H1 (cell line): ENCODE measurements around the gene TXNDC2. TPM values are rescaled to one million over a fixed set of nuclear protein-coding genes. Genes with fewer than 3 reads are reported as not detected.

Experiments
- CTCF ChIA-PET: fragments of 300-600 bp; sonication (Branson Sonifier 250); formaldehyde crosslinking; loops from one replicate; lab custom pipeline; 2021; ENCODE audit not compliant: partially characterized antibody; lab: Charles Lee
- POLR2A ChIA-PET: fragments of 300-600 bp; sonication (Branson Sonifier 250); formaldehyde crosslinking; loops from one replicate; lab custom pipeline; 2021; ENCODE audit warnings: inconsistent platforms; ENCODE audit not compliant: partially characterized antibody; lab: Charles Lee
- DNase-seq, 2 experiments: peaks; one replicate each; pipeline versions ENCODE4 v3.0.0 to v3.0.0-alpha.2; 2010 to 2022; ENCODE audit warnings: low spot score in 2 of 2, low read depth in 1 of 2, mixed read lengths in 1 of 2
- FAIRE-seq: peaks from 2 replicates; lab custom pipeline; 2011; peaks lifted over from hg19 to GRCh38; lab: Jason Lieb, UNC
- H2AFZ ChIP-seq: 2 replicates; pipeline ENCODE4 v1.8.1; 2012; ENCODE audit warnings: low read length, inconsistent platforms
- H2AK5ac ChIP-seq: 2 replicates; pipeline ENCODE4 v1.6.1; 2013; ENCODE audit warnings: low read depth, low read length
- H2BK120ac ChIP-seq: replicated peaks from 2 replicates; pipeline ENCODE3; 2013; ENCODE audit warnings: low read depth, low read length, inconsistent platforms
- H2BK12ac ChIP-seq: 2 replicates; pipeline ENCODE4 v1.6.1; 2013; ENCODE audit warnings: low read depth, low read length
- H2BK15ac ChIP-seq: 2 replicates; pipeline ENCODE4 v1.6.1; 2013; ENCODE audit warnings: low read length
- H2BK20ac ChIP-seq: 2 replicates; pipeline ENCODE4 v1.6.1; 2013; ENCODE audit warnings: low read length
- H2BK5ac ChIP-seq: 2 replicates; pipeline ENCODE4 v1.6.1; 2013; ENCODE audit warnings: low read depth, low read length
- H3K14ac ChIP-seq: 2 replicates; pipeline ENCODE4 v1.6.1; 2013; ENCODE audit warnings: inconsistent platforms; ENCODE audit not compliant: insufficient read length
- H3K18ac ChIP-seq: 2 replicates; pipeline ENCODE4 v1.6.1; 2013; ENCODE audit warnings: low read length; ENCODE audit errors: extremely low read depth
- H3K23ac ChIP-seq: 2 replicates; pipeline ENCODE4 v1.6.1; 2013; ENCODE audit warnings: inconsistent platforms; ENCODE audit not compliant: insufficient read length
- H3K23me2 ChIP-seq: 2 replicates; pipeline ENCODE4 v1.6.1; 2013; ENCODE audit warnings: low read depth, low read length
- H3K27ac ChIP-seq: 2 replicates; pipeline ENCODE4 v1.6.1; 2011; ENCODE audit warnings: low read depth, low read length, inconsistent platforms
- H3K27me3 ChIP-seq, 4 experiments: replicated peaks in 1 of 4; 1 replicate in 1 of 4; 2 replicates in 3 of 4; pipeline versions ENCODE4 v1.6.1 to v1.8.1; 2011 to 2013; ENCODE audit warnings: low read length in 3 of 4, mild to moderate bottlenecking in 3 of 4, inconsistent platforms in 2 of 4, mixed read lengths in 2 of 4, moderate library complexity in 1 of 4; ENCODE audit not compliant: control insufficient read depth in 3 of 4, insufficient read depth in 3 of 4; ENCODE audit errors: extremely low read depth in 1 of 4
- H3K36me3 ChIP-seq, 4 experiments: 2 replicates each; pipeline versions ENCODE4 v1.6.1 to v1.8.1; 2011 to 2013; ENCODE audit warnings: mild to moderate bottlenecking in 4 of 4, low read length in 3 of 4, moderate library complexity in 2 of 4, control low read depth in 1 of 4, inconsistent platforms in 1 of 4; ENCODE audit not compliant: insufficient read depth in 4 of 4, control insufficient read depth in 2 of 4
- H3K4ac ChIP-seq: replicated peaks from 2 replicates; pipeline ENCODE3; 2013; ENCODE audit warnings: low read length, low read depth, mixed read lengths, inconsistent platforms; ENCODE audit not compliant: insufficient read length
- H3K4me1 ChIP-seq, 4 experiments: replicated peaks in 1 of 4; 1 replicate in 1 of 4; 2 replicates in 3 of 4; pipeline versions ENCODE4 v1.6.1 to v1.8.1; 2011 to 2013; ENCODE audit warnings: low read length in 3 of 4, inconsistent platforms in 2 of 4, mixed read lengths in 1 of 4; ENCODE audit not compliant: insufficient read depth in 4 of 4, control insufficient read depth in 3 of 4
- H3K4me2 ChIP-seq, 2 experiments: 2 replicates each; pipeline versions ENCODE4 v1.6.1 to v1.8.1; 2011 to 2013; ENCODE audit warnings: low read depth in 2 of 2, low read length in 2 of 2, control low read depth in 1 of 2, inconsistent platforms in 1 of 2, mild to moderate bottlenecking in 1 of 2; ENCODE audit not compliant: insufficient read depth in 1 of 2
- H3K4me3 ChIP-seq, 4 experiments: fragments of 200-600, 300-600 bp in 1 of 4; sonication (generic), shearing (Covaris generic), sonication (Bioruptor Twin) in 1 of 4; 2 replicates each; pipeline versions ENCODE4 v1.5.1 to v1.8.1; 2011 to 2016; ENCODE audit warnings: low read length in 4 of 4, low read depth in 3 of 4, control low read depth in 2 of 4, inconsistent platforms in 2 of 4, mild to moderate bottlenecking in 2 of 4, mixed read lengths in 1 of 4, moderate library complexity in 1 of 4; ENCODE audit not compliant: insufficient read depth in 2 of 4; ENCODE audit errors: extremely low read depth in 1 of 4
- H3K56ac ChIP-seq: replicated peaks from 2 replicates; pipeline ENCODE3; 2013; ENCODE audit warnings: low read depth, mild to moderate bottlenecking, mixed read lengths, low read length, inconsistent platforms; ENCODE audit not compliant: insufficient read length
- H3K79me1 ChIP-seq: 2 replicates; pipeline ENCODE4 v1.6.1; 2013; ENCODE audit warnings: low read depth, low read length, control low read depth
- H3K79me2 ChIP-seq, 2 experiments: 2 replicates each; pipeline versions ENCODE4 v1.6.1 to v1.8.1; 2012 to 2013; ENCODE audit warnings: low read length in 2 of 2, mild to moderate bottlenecking in 2 of 2, inconsistent platforms in 1 of 2; ENCODE audit not compliant: insufficient read depth in 2 of 2, control insufficient read depth in 1 of 2
- H3K9ac ChIP-seq, 4 experiments: replicated peaks in 1 of 4; 1 replicate in 1 of 4; 2 replicates in 3 of 4; pipeline versions ENCODE4 v1.6.1 to v1.8.1; 2011 to 2013; ENCODE audit warnings: low read depth in 3 of 4, low read length in 3 of 4, control low read depth in 2 of 4, mild to moderate bottlenecking in 2 of 4, moderate library complexity in 2 of 4, inconsistent platforms in 1 of 4; ENCODE audit errors: extremely low read depth in 1 of 4
- H3K9me3 ChIP-seq, 2 experiments: 2 replicates each; pipeline versions ENCODE4 v1.6.1 to v1.8.1; 2012 to 2013; ENCODE audit warnings: mild to moderate bottlenecking in 2 of 2, moderate library complexity in 2 of 2, control low read depth in 1 of 2, inconsistent platforms in 1 of 2, low read depth in 1 of 2, low read length in 1 of 2, mixed read lengths in 1 of 2; ENCODE audit not compliant: insufficient read depth in 2 of 2
- H4K20me1 ChIP-seq, 2 experiments: replicated peaks in 1 of 2; 2 replicates each; pipeline versions ENCODE3 to v1.8.1; 2011 to 2013; ENCODE audit warnings: inconsistent platforms in 2 of 2, low read length in 2 of 2, mild to moderate bottlenecking in 1 of 2; ENCODE audit not compliant: insufficient read depth in 2 of 2, control insufficient read depth in 1 of 2
- H4K5ac ChIP-seq: 2 replicates; pipeline ENCODE4 v1.6.1; 2013; ENCODE audit warnings: low read length, low read depth, mixed read lengths, inconsistent platforms; ENCODE audit not compliant: insufficient read length
- H4K8ac ChIP-seq: 2 replicates; pipeline ENCODE4 v1.8.0; 2013; ENCODE audit warnings: mild to moderate bottlenecking, moderate library complexity, low read length, inconsistent platforms; ENCODE audit not compliant: insufficient read depth; ENCODE audit errors: extremely low read depth
- H4K91ac ChIP-seq: replicated peaks from 2 replicates; pipeline ENCODE3; 2013; ENCODE audit warnings: low read length, mixed read lengths, inconsistent platforms; ENCODE audit not compliant: insufficient read length
- BCL11A ChIP-seq, 2 experiments: IDR thresholded peaks; one replicate each; pipeline ENCODE4 v1.6.1; 2011; ENCODE audit warnings: low read depth in 2 of 2, low read length in 2 of 2, mild to moderate bottlenecking in 2 of 2
- CHD2 ChIP-seq: IDR thresholded peaks from 2 replicates; pipeline ENCODE4 v1.6.1; 2012; ENCODE audit warnings: low read length, improper control_type of control experiment
- FOSL1 ChIP-seq: IDR thresholded peaks from 2 replicates; pipeline ENCODE4 v1.6.1; 2011; ENCODE audit warnings: mild to moderate bottlenecking, low read depth, low read length, moderate library complexity; ENCODE audit not compliant: insufficient read depth
- HDAC2 ChIP-seq, 2 experiments: fragments of 300-600 bp in 1 of 2; sonication (generic) in 1 of 2; IDR thresholded peaks; 2 replicates each; pipeline ENCODE4 v1.6.1; 2011 to 2012; ENCODE audit warnings: low read depth in 2 of 2, low read length in 2 of 2, mild to moderate bottlenecking in 2 of 2, moderate library complexity in 2 of 2, borderline replicate concordance in 1 of 2, inconsistent platforms in 1 of 2
- KDM1A ChIP-seq: fragments of 200-600, 300-600 bp; sonication (generic); IDR thresholded peaks from 2 replicates; pipeline ENCODE4 v1.7.1; 2016; ENCODE audit warnings: mild to moderate bottlenecking, low read length, borderline replicate concordance
- PHF8 ChIP-seq: fragments of 200-600 bp; sonication (generic); conservative IDR thresholded peaks from 2 replicates; pipeline ENCODE4 v1.7.1; 2012; ENCODE audit warnings: low read depth, mild to moderate bottlenecking, inconsistent platforms, low read length, moderate library complexity
- POLR2AphosphoS5 ChIP-seq: IDR thresholded peaks from 2 replicates; pipeline ENCODE4 v1.6.1; 2011; ENCODE audit warnings: low read depth, low read length
- RAD21 ChIP-seq, 2 experiments: IDR thresholded peaks in 1 of 2; conservative IDR thresholded peaks in 1 of 2; 2 replicates each; pipeline ENCODE4 v1.6.1; 2011; ENCODE audit warnings: low read depth in 2 of 2, low read length in 2 of 2, improper control_type of control experiment in 1 of 2, inconsistent platforms in 1 of 2, mild to moderate bottlenecking in 1 of 2, moderate library complexity in 1 of 2
- RBBP5 ChIP-seq: IDR thresholded peaks from 2 replicates; pipeline ENCODE4 v1.7.1; 2012; ENCODE audit warnings: low read depth, mild to moderate bottlenecking, inconsistent platforms, low read length, moderate library complexity, borderline replicate concordance
- RNF2 ChIP-seq: fragments of 200-900, 300-1000 bp; sonication (generic); IDR thresholded peaks from 2 replicates; pipeline ENCODE4 v1.7.1; 2016; ENCODE audit warnings: borderline replicate concordance, low read depth, mild to moderate bottlenecking, antibody characterized with exemption, low read length; ENCODE audit not compliant: poor library complexity, severe bottlenecking; ENCODE audit errors: missing control alignments
- SAP30 ChIP-seq: fragments of 300-600 bp; sonication (generic); IDR thresholded peaks from 2 replicates; pipeline ENCODE4 v1.7.1; 2012; ENCODE audit warnings: low read length, moderate library complexity, mild to moderate bottlenecking, inconsistent platforms; ENCODE audit not compliant: insufficient read depth, insufficient replicate concordance
- WGBS, 2 experiments: shearing (Covaris generic) in 1 of 2; methylation state at CpG; one replicate each; pipeline versions ENCODE4 v1.1.6 to v1.1.7; 2013 to 2015; ENCODE audit warnings: low lambda C conversion rate in 2 of 2, mixed read lengths in 2 of 2, inconsistent platforms in 1 of 2, low coverage in 1 of 2, missing lambda C conversion rate in 1 of 2; ENCODE audit not compliant: insufficient replicate concordance in 2 of 2, insufficient coverage in 1 of 2, insufficient read length in 1 of 2; ENCODE audit errors: extremely low coverage in 1 of 2, missing lambda C conversion rate in 1 of 2; 5-methylcytosine and 5-hydroxymethylcytosine counted together
- polyA plus RNA-seq, 7 experiments: library from polyadenylated mRNA; depleted of rRNA in 3 of 7; stranded (reverse) in 5 of 7; unstranded in 2 of 7; fragments of >200 nt in 5 of 7; fragments of 200-250 nt in 2 of 7; gene quantifications; 1 replicate in 5 of 7; 2 replicates in 1 of 7; 4 replicates in 1 of 7; pipeline versions ENCODE4 v1.2.1 to v1.2.3, GENCODE V29; 2011 to 2013; ENCODE audit warnings: missing spikeins in 2 of 7, mixed read lengths in 2 of 7
- total RNA-seq: library from RNA; stranded (reverse); fragmentation: NEBNext Ultra II Directional; extraction: Animal tissue kit (Norgen Biotek cat#: 25700); gene quantifications from 2 replicates; pipeline ENCODE4 v1.2.1, GENCODE V29; 2021

The TXNDC2 gene
- total and polyA plus RNA-seq, 2 of the 8 experiments (the other 6 are each of a cell fraction or from before 2014, with no cell fraction given), result 0.09 TPM; not detected in 1

- 94% methylated on average over 3 of the region's 3 CpGs; no CpG with 5 or more reads in 1 of the 2 experiments for WGBS, 2 experiments
- H2BK12ac ChIP-seq, result no peak overlapping the region
- no peak overlapping the region for H2AK5ac ChIP-seq
- H2BK5ac ChIP-seq, result no peak overlapping the region
- no peak overlapping the region for H3K14ac ChIP-seq
- no peak overlapping the region for H2BK120ac ChIP-seq
- no peak for FAIRE-seq
- H3K18ac ChIP-seq, result no peak overlapping the region
- H3K27ac ChIP-seq, result no peak overlapping the region
- H3K79me1 ChIP-seq, result no peaks in the 10 kb centered on the region; the same call in 1 of the 2 replicates
- H3K4me1 ChIP-seq, result peaks cover 1 to 10% (median 5%) of the 10 kb centered on the region in 4 experiments; a peak in 5 of 7 replicates
- H3K36me3 ChIP-seq, result peaks cover 0 to 21% (median 4%) of the 10 kb centered on the region in 4 experiments; a peak in 3 of 8 replicates
- no peak overlapping the region for H4K8ac ChIP-seq
- no peak overlapping the region for H3K4me2 ChIP-seq
- H3K9ac ChIP-seq, result no peak overlapping the region
- peaks cover 5 to 6% of the 10 kb centered on the region in 2 experiments for H4K20me1 ChIP-seq
- no peak for DNase-seq
- POLR2A ChIA-PET, result interaction anchor here (0.8 kb wide), 1 partner anchor 15 kb away, joined by 4 read pairs; no protein-coding TSS in a partner anchor
- no peak overlapping the region for H3K56ac ChIP-seq
- no peak overlapping the region for H4K5ac ChIP-seq
- no peak overlapping the region for H2BK20ac ChIP-seq
- H3K79me2 ChIP-seq, result peaks cover 6 to 91% of the 10 kb centered on the region in 2 experiments
- no peaks in the 10 kb centered on the region for H3K9me3 ChIP-seq
- H3K27me3 ChIP-seq, result no peaks in the 10 kb centered on the region
- no peaks in the 10 kb centered on the region for H3K23me2 ChIP-seq
- no peak overlapping the region for H3K4ac ChIP-seq
- no peak overlapping the region for H3K4me3 ChIP-seq
- H2BK15ac ChIP-seq, result no peak overlapping the region
- H3K23ac ChIP-seq, result no peak overlapping the region
- no peak overlapping the region for H4K91ac ChIP-seq
- H2AFZ ChIP-seq, result no peak overlapping the region
- CTCF ChIA-PET, result interaction anchor here (1.4 kb wide), 1 partner anchor 21 kb away, joined by 4 read pairs; no protein-coding TSS in a partner anchor
- no peak for TF ChIP-seq RNF2
- no peak for TF ChIP-seq BCL11A (IDR thresholded peaks at IDR 0.05; ENCODE audit: low read depth in 2 of 2, low read length in 2 of 2)
- TF ChIP-seq PHF8, result no peak
- no peak for TF ChIP-seq FOSL1
- TF ChIP-seq RBBP5, result no peak
- no peak for TF ChIP-seq KDM1A
- no peak for TF ChIP-seq RAD21 (IDR thresholded peaks at IDR 0.05 in 1 of 2, conservative IDR thresholded peaks at IDR 0.05 in 1 of 2; ENCODE audit: low read depth in 2 of 2, low read length in 2 of 2)
- TF ChIP-seq HDAC2 (IDR thresholded peaks at IDR 0.05; ENCODE audit: borderline replicate concordance in 1 of 2, low read depth in 2 of 2, low read length in 2 of 2), result no peak
- TF ChIP-seq POLR2AphosphoS5, result no peak
- TF ChIP-seq SAP30, result no peak
- no peak for TF ChIP-seq CHD2
Observed at GRCh38 chr18:9930299-9930884, 44.6 kb downstream of the TXNDC2 start.
